Measurements from ENCODE around the gene CSMD2.

DNA sequence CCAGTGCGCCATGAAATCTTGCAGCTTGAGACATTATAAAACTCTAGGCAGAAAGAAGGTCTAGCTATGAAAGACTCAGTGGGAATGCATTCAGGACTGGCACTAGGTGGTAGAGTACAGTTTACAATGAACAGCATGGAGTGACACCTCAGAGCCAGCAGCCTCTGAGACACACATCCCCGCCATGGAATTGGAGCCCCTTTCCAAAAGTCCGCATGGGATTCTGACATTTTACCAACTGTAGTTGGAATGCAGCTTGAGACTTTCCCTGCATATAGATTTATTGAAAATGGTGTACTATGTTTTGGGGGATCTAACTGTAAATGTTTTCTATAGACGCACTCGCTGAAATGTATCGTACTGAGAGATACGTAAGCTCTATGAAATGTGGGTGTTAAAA, 576.3 kb downstream of the CSMD2 start:
- TF ChIP-seq ATF3 (CRISPR knock-in tag; conservative IDR thresholded peaks at IDR 0.05) (no peak), ZNF121 (CRISPR knock-in tag; IDR thresholded peaks at IDR 0.05) (no peak), CTCF (IDR thresholded peaks at IDR 0.05) (no peak), ELF4 (CRISPR knock-in tag; IDR thresholded peaks at IDR 0.05; ENCODE audit: low read depth) (no peak), SP1 (CRISPR knock-in tag; conservative IDR thresholded peaks at IDR 0.05) (no peak), CREM (CRISPR knock-in tag; IDR thresholded peaks at IDR 0.05) (no peak), CREB1 (CRISPR knock-in tag; IDR thresholded peaks at IDR 0.05) (no peak), ATF2 (CRISPR knock-in tag; IDR thresholded peaks at IDR 0.05; ENCODE audit: borderline replicate concordance, low read depth) (no peak)
- TF ChIP-seq, protein P1, sequence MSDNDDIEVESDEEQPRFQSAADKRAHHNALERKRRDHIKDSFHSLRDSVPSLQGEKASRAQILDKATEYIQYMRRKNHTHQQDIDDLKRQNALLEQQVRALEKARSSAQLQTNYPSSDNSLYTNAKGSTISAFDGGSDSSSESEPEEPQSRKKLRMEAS (CRISPR knock-in tag; IDR thresholded peaks at IDR 0.05): no peak

Measured in WTC11 (cell line).